ENCODE data around the gene MLYCD.

The MLYCD gene

GRCh38 chr16:83954577-83955016 lies 55.7 kb downstream of the MLYCD start:
- DNase-seq = no peak

DNA sequence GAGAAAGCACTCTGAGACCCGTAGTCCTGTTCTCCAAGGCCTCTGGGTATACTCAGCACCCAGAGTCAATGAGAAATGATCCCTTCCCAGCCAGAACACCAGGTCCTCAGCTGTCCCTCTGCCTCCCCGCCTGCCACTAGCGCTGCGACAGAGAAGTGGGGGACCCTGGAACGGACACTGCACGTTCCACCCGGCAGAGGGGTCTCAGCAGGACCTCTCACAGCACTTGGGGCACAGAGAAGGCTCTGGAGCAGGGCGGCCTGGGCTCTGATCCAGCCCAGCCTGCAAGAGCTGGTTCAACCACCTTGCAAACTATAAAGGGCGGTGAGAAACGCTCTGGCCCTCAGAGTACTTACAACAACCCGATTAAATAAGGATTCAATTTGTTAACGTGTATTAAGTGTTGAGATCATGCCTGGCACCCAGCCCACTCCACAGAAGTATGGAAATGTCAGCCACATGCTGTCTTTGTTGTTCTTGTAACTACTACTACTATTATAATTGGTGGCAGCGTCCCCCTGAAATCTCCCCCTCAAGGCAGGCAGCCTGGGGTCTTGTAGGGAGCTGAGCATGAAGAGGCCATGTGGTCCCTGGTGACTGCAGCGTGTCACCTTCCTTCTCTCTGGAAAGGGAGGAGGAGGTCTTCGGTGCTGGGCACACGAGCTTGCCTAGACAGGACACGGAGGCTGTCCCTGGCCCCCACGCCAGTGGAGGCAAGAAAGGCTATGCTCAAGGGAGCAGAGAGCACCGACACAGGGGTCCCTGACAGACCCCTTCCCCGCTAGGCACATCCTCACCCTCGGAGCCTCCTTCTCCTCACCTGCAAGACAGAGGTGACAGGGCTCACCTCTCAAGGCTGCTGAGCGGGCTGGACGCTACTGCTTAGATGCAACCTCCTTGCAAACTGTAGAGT lies 56.6 kb downstream of the MLYCD start:
- no peak for DNase-seq

- DNase-seq = peak in 50 of 56 donors; percentile 6 to 89 (median 46)
Measured at GRCh38 chr16:83956336-83957289, 57.7 kb downstream of the MLYCD start.

GRCh38 chr16:83957296-83957855 lies 58.5 kb downstream of the MLYCD start:
- DNase-seq = no peak

- no peak for DNase-seq
Measured at GRCh38 chr16:83958137-83958845, 59.4 kb downstream of the MLYCD start.

GRCh38 chr16:83958846-83959565 lies 60.1 kb downstream of the MLYCD start:
- no peak for DNase-seq

DNA sequence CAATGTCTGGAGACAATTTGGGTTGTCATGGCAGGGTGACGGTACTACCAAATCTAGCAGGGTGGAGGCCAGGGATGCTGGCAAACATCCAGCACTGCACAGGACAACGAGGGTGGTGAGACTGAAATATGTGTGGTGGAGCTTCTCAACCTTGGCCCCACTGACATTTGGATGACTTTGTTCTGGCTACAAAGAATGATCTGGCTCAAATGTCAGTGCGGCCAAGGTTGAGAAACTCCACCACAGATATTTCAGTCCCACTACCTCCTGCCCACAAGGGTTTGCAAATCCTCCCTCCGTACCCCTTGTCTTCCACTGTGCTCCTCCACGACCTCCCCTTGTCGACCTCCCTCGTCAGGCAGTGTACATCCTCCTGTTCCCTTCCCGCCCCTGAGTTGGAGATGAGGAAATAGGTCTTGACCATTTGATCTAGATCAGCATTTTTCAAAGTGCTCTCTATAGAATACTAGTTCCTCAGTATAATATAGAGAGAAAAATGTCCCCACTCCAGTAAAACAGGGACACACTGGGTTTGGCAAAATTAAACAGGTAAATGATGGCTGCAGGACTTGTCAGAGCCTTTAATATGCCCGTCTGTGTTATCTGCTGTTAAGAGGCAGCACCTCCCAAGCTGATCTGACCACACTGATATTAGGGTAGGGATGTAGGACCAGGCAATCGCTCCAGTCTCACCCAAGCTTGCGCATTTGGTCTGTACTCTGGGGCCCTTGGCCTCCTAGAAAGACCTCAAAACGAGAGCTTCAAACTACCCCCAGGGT lies 60.9 kb downstream of the MLYCD start:
- no peak for DNase-seq

GRCh38 chr16:83960521-83961249 lies 61.8 kb downstream of the MLYCD start:
- DNase-seq = no peak

GRCh38 chr16:83961591-83961990 lies 62.7 kb downstream of the MLYCD start:
- no peak for DNase-seq

- no peak for DNase-seq
Measured at GRCh38 chr16:83963277-83964119, 64.6 kb downstream of the MLYCD start.

DNA sequence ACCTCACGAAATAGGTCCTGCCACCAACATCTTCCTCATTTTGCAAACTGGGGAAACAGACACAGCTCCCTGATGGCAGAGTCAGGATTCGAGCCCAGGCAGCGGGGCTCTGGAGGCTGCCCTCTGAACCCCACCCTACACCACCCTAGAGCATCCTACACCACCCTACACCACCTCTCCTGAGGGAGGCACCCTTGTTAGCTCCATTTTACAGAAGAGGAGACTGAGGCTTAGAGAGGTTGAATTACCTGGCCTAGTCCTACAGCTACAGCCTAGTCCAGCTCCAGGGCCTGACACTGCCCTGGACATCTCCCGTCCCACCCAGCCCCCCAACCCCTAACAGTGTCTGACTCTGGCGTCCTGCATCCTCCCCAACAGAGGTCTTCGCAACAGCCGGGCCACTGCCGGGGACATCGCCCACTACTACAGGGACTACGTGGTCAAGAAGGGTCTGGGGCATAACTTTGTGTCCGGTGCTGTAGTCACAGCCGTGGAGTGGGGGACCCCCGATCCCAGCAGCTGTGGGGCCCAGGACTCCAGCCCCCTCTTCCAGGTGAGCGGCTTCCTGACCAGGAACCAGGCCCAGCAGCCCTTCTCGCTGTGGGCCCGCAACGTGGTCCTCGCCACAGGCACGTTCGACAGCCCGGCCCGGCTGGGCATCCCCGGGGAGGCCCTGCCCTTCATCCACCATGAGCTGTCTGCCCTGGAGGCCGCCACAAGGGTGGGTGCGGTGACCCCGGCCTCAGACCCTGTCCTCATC lies 65.9 kb downstream of the MLYCD start:
- DNase-seq = no peak

DNA sequence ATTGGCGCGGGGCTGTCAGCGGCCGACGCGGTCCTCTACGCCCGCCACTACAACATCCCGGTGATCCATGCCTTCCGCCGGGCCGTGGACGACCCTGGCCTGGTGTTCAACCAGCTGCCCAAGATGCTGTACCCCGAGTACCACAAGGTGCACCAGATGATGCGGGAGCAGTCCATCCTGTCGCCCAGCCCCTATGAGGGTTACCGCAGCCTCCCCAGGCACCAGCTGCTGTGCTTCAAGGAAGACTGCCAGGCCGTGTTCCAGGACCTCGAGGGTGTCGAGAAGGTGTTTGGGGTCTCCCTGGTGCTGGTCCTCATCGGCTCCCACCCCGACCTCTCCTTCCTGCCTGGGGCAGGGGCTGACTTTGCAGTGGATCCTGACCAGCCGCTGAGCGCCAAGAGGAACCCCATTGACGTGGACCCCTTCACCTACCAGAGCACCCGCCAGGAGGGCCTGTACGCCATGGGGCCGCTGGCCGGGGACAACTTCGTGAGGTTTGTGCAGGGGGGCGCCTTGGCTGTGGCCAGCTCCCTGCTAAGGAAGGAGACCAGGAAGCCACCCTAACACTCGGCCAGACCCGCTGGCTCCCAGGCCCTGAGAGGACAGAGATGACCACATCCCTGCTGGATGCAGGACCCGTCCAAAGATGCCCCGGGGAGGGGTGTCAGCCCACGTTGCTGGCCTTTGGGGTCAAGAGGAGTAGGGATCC lies 66.7 kb downstream of the MLYCD start:
- DNase-seq = no peak

DNA sequence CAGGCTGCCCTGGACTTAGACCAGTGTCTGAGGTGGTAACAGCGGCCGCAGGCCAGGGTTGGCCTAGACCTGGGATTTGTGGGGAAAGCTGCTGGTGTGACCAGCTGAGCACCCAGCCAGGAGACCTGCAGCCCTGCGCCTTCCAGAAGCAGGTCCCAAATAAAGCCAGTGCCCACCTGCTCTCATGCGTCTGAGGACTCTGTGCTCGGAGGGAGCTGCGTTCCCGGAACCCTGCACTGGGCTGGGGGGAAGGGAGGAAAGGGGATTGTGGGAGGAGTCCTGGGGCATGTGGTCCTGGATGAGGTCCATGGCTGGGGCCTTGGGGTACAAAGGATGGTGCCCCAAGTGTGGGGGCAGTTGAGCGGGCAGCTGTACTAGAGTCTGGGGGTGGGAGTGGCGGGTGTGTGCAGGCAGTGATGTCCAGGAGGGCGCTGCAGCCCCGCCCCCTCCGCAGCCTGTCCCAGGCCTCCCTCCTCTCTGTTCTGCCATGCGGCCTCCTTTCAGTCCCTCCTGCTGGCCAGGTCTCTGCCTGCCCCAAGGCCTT lies 67.3 kb downstream of the MLYCD start:
- DNase-seq = peak in 1 of 56 donors; percentile 22

GRCh38 chr16:83967091-83967490 lies 68.2 kb downstream of the MLYCD start:
- no peak for DNase-seq

DNA sequence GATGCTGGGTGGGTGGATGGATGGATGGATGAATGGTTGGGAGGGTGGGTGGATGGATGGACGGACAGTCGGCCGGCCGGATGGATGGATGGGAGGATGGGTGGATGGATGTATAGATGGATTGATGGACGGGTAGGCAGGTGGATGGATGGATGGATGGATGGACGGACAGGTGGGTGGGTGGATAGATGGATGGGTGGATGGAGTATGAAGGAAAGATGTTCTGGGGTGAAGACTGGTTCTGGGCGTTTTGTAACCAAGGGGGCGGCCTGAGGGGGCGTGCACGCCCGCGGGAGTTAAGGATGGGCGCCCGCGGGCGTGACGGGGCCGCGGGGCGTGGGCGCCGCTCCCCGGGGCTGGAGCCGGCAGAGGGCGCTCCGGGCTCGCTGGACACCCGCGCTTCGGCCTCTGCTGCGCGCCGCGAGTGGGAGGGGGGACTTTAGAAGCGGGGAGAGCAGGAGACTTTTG lies 69.0 kb downstream of the MLYCD start, which contains the start of gene NECAB2:
Gene NECAB2, plus strand, starts transcription at position 407 of the 468 bp plus-strand sequence. CDS start 405 bp downstream, outside the sequence.
- peak in 27 of 56 donors; percentile 13 to 59 (median 21) for DNase-seq
